Heart left ventricle (tissue), 16 donors: ENCODE measurements around the gene SSU72. TPM values are rescaled to one million over a fixed set of nuclear protein-coding genes. Genes with fewer than 3 reads are reported as not detected.
A peak's percentile ranks its signal among the peaks of the same experiment; 100 is the strongest.

Source experiments
- ATAC-seq, 4 donors: fragments of 200-7000 bp; cut with Tn5 transposase; one replicate each; pipeline ENCODE4 v1.9.1; 2020 to 2022; ENCODE audit warnings: moderate library complexity in 4 of 4, mild to moderate bottlenecking in 3 of 4, moderate number of reproducible peaks in 1 of 4
- DNase-seq, 5 donors: peaks; one replicate each; pipeline ENCODE4 v3.0.0-alpha.2; 2020
- H3K27ac ChIP-seq, 12 donors: fragments of 200-600 bp; sonication (generic) in 4 of 12; one replicate each; pipeline versions ENCODE4 v1.5.0 to v1.8.0; 2016 to 2022; ENCODE audit warnings: mild to moderate bottlenecking in 2 of 12
- H3K27me3 ChIP-seq, 9 donors: fragments of 200-600 bp; sonication (generic) in 2 of 9; one replicate each; pipeline versions ENCODE4 v1.5.1 to v1.8.0; 2016 to 2022; ENCODE audit warnings: mild to moderate bottlenecking in 3 of 9
- H3K36me3 ChIP-seq, 9 donors: fragments of 200-600 bp; sonication (generic) in 2 of 9; one replicate each; pipeline versions ENCODE4 v1.5.0 to v1.8.0; 2018 to 2022; ENCODE audit warnings: mild to moderate bottlenecking in 2 of 9
- H3K4me1 ChIP-seq, 12 donors: fragments of 200-600 bp; sonication (generic) in 4 of 12; one replicate each; pipeline versions ENCODE4 v1.5.0 to v1.8.0; 2016 to 2022; ENCODE audit warnings: mild to moderate bottlenecking in 3 of 12
- H3K4me3 ChIP-seq, 12 donors: fragments of 200-600 bp; sonication (generic) in 4 of 12; one replicate each; pipeline versions ENCODE4 v1.5.0 to v1.8.0; 2017 to 2022; ENCODE audit warnings: mild to moderate bottlenecking in 9 of 12, moderate library complexity in 4 of 12
- H3K9me3 ChIP-seq, 12 donors: fragments of 200-600 bp; sonication (generic) in 4 of 12; one replicate each; pipeline versions ENCODE4 v1.5.0 to v1.8.0; 2016 to 2022; ENCODE audit warnings: mild to moderate bottlenecking in 1 of 12
- POLR2A ChIP-seq, 2 donors: fragments of 450-650 bp; IDR thresholded peaks; one replicate each; pipeline ENCODE4 v1.6.1; 2017; ENCODE audit warnings: antibody characterized with exemption in 2 of 2, mild to moderate bottlenecking in 2 of 2, moderate library complexity in 2 of 2
- WGBS, 4 donors: extraction: QIAGEN DNeasy Blood & Tissue Kit in 2 of 4; methylation state at CpG; one replicate each; pipeline versions ENCODE4 v1.1.5 to v1.1.7; 2013 to 2018; 5-methylcytosine and 5-hydroxymethylcytosine counted together
- intact Hi-C, 10 donors: fragments of 100-400 bp; cut with DNase I; formaldehyde crosslinking; loops; one replicate each; pipeline versions ENCODE4 v1.11.1 to v1.14.2; 2022
- polyA plus RNA-seq, 2 donors: library from polyadenylated mRNA; stranded (reverse); fragments of 200-250 nt; gene quantifications; one replicate each; pipeline ENCODE4 v1.2.3, GENCODE V29; 2013
- total RNA-seq, 9 donors: library from RNA; depleted of rRNA in 2 of 9; stranded (reverse); fragments of >200 nt in 2 of 9; fragmentation: NEBNext Ultra II Directional in 3 of 9; extraction: Animal tissue kit (Norgen Biotek cat#: 25700) in 3 of 9; gene quantifications; one replicate each; pipeline versions ENCODE4 v1.1.0 to v1.2.4, GENCODE V29; 2016 to 2023
- TF ChIP-seq, protein P1 (sequence below), 12 donors: fragments of 200-600 bp; sonication (generic) in 4 of 12; IDR thresholded peaks; one replicate each; pipeline versions ENCODE4 v1.5.0 to v1.8.0; 2018 to 2022; ENCODE audit warnings: antibody characterized with exemption in 12 of 12, mild to moderate bottlenecking in 5 of 12
- donor health status: ischemic (EF 13 %, LVEDD 7.1; RV severe dilation, severe dysfunction).
- donor health status: healthy with polysubstance abuse.
- donor health status: DM: no; HTN: yes; CAD: no.
- donor health status: DM: no; HTN: no; CAD: no.
- donor health status: ischemic (EF 25% LVEDD 6.9; RV normal size, moderate dysfunction).
- donor health status: ischemic (EF 25% LVEDD 5.7; RV mildly dilated, moderate dysfunction).
- donor health status: healthy.
- donor health status: DM: yes; HTN: yes; CAD: no.
- donor health status: ischemic (EF 35%, LVEDD 5.7; RV mildly dilated, moderate dysfunction).
- donor health status: nonischemic (EF 11% LVEDD 7.7; RV severe dilation, severe dysfunction).
- donor health status: DM: yes; HTN: yes; CAD: no.
- donor health status: PGD.
- donor health status: ischemic (EF 29% LVEDD 5.4; RV normal size, mild dysfunction).
- donor health status: nonischemic (EF 23%, LVEDD 6.1; RV moderate dilation, normal function).

Gene SSU72
- total and polyA plus RNA-seq, 11 donors = 76.3 to 160 (median 111) TPM

DNA sequence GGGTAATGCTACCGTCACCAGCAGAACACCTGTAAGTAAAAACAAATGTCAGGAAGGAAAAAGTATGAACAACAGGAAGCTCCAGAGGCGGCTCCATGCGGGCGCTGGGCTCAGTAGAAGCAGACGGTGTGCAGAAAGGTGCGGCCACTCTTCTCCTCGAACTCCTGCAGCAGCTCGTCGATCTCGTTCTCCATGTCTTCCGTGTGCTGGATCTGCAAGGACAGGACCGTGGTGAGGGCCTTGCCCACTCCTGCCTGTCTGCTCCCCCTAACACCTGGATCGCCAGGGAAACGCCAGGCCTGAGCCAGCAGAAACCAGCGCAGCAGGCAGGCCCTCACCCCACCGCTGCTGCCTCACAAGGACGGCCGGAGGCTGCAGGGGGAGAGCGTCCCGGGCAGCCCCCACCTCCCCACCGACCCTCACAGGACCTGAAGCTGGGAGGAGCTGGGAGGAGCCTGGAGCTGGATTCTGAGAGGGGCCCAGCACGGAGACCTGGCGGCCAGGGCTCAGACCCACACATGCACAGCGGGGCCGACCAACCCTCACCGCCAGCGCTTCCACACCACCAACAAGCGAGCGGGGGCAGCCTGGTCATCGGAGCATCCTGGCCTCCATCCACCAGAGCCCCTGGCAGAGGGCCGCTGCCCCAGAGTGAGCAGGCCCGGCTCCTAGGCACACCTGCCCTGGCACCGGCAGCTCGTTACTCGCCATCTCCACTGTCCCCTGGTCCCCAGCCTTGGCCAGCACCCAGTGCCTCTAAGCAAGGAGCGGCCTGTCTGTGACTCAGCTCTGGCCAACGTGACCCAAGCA lies 32.5 kb downstream of the SSU72 start:
- 88 to 90% (median 89%) methylated on average over 33 to 37 of the region's 37 CpGs for WGBS, 4 donors
- intact Hi-C loops = no loop called here
- no peak overlapping the region for H3K4me3 ChIP-seq
- no peaks in the 10 kb centered on the region for H3K9me3 ChIP-seq
- peaks cover 0 to 38% (median 18%) of the 10 kb centered on the region in 9 donors for H3K36me3 ChIP-seq
- H3K4me1 ChIP-seq = peaks cover 0 to 55% (median 21%) of the 10 kb centered on the region in 12 donors
- DNase-seq = no peak
- no peaks in the 10 kb centered on the region for H3K27me3 ChIP-seq
- H3K27ac ChIP-seq = peak overlapping the region in 3 of 12 donors; percentile 68 to 91 (median 76)
- TF ChIP-seq POLR2A (IDR thresholded peaks at IDR 0.05) = no peak
- TF ChIP-seq, protein P1, sequence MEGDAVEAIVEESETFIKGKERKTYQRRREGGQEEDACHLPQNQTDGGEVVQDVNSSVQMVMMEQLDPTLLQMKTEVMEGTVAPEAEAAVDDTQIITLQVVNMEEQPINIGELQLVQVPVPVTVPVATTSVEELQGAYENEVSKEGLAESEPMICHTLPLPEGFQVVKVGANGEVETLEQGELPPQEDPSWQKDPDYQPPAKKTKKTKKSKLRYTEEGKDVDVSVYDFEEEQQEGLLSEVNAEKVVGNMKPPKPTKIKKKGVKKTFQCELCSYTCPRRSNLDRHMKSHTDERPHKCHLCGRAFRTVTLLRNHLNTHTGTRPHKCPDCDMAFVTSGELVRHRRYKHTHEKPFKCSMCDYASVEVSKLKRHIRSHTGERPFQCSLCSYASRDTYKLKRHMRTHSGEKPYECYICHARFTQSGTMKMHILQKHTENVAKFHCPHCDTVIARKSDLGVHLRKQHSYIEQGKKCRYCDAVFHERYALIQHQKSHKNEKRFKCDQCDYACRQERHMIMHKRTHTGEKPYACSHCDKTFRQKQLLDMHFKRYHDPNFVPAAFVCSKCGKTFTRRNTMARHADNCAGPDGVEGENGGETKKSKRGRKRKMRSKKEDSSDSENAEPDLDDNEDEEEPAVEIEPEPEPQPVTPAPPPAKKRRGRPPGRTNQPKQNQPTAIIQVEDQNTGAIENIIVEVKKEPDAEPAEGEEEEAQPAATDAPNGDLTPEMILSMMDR (IDR thresholded peaks at IDR 0.05) = no peak
- ATAC-seq = no peak

DNA sequence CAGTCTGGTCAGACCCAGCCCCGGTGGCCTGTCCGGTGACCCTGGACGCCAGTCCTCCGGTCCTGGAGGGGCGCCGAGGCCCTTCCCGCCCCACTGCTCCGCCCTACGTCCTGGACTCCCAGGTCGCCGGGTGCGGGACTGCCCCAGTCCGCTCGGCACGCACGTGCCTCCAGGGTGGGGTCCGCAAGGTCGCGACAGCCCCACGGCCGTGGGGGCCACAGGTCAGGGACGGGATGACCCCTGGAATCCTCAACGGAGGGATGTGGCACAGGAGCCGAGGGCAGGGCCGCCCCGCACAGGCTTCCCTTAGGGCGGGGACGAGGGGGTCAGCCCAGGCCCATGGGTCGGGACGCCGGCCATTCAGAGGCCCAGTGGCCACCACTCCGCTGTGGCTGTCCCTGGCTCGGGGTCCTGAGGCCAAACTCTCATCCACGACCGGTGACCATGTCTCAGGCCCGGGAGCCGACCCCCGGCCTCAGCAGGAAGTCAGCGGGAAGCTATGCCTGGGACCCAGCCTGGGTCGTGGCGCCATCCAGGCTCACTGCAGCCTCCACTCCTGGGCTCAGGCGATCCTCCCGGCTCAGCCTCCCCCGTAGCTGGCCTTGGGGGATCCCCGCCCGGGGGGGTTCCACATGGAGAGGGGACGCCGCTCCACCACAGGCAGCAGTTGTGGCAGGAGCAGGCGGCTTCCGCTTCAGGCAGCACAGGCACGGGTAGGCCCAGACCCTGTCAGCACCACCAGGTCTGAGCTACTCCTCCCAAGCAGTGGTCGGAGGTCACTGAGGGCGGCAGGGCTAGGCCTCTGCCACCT lies 33.6 kb downstream of the SSU72 start:
- no peaks in the 10 kb centered on the region for H3K9me3 ChIP-seq
- DNase-seq = no peak
- intact Hi-C loops = no loop called here
- peaks cover 0 to 63% (median 21%) of the 10 kb centered on the region in 12 donors for H3K4me1 ChIP-seq
- H3K27ac ChIP-seq = peak overlapping the region; percentile 16 to 87 (median 77)
- TF ChIP-seq, protein P1 (IDR thresholded peaks at IDR 0.05) = no peak
- no peak for TF ChIP-seq POLR2A (IDR thresholded peaks at IDR 0.05)
- no peaks in the 10 kb centered on the region for H3K27me3 ChIP-seq
- WGBS, 4 donors = 43 to 83% (median 51%) methylated on average over 15 to 53 of the region's 53 CpGs
- H3K36me3 ChIP-seq = peaks cover 0 to 32% (median 18%) of the 10 kb centered on the region in 9 donors
- ATAC-seq = peak in 3 of 4 donors; percentile 1 to 5 (median 4)
- peak overlapping the region; percentile 34 to 93 (median 58) for H3K4me3 ChIP-seq

DNA sequence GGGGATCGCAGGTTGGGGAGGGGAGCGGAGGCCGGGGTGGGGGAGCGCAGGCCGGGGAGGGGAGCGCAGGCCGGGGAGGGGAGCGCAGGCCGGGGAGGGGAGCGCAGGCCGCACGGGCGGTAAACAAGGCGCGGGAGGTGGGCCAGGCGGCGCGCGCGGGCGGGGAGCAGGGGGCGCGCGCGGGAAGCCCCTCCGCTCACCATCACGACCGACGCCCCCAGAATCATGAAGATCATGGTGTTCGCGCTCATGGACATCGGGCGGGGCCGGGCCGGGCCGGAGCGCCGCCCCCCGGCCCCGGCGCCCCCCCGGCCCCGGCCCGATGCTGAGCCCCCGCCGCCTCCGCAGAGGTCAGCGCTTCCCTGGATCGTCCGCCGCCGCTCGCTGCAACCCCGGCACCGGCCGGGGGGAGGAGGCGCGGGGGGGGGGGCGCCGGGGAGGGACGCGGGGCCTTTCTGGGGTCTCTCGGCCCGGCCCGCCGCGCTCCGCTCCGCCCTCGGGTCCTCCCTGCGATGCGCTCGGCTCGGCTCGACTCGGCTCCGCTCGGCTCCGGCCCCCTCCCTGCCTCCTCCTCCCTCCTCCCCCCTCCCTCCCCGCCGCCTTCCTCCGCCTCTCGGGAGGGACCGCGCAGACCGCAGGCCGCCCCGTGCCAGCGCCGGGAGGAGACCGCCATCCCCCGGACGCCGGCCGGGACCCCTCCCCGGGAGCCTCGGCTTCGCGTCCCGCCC lies 34.4 kb downstream of the SSU72 start, which contains the start of gene TMEM240:
Gene TMEM240 (minus strand): TSS at position 535 of the 728 bp plus-strand sequence. CDS start 278 bp downstream, at position 257.
- TF ChIP-seq, protein P1 (IDR thresholded peaks at IDR 0.05) = no peak
- TF ChIP-seq POLR2A (IDR thresholded peaks at IDR 0.05) = no peak
- ATAC-seq = peak; percentile 18 to 67 (median 58)
- Histone ChIP-seq H3K36me3 (peaks cover 0 to 30% (median 18%) of the 10 kb centered on the region in 9 donors), H3K27ac (peak within 1 kb of the TSS; percentile 16 to 87 (median 77)), H3K4me1 (peaks cover 0 to 55% (median 21%) of the 10 kb centered on the region in 12 donors), H3K27me3 (no peaks in the 10 kb centered on the region), H3K9me3 (no peaks in the 10 kb centered on the region), H3K4me3 (peak within 1 kb of the TSS; percentile 34 to 93 (median 58))
- intact Hi-C loops = no loop called here
- 0 to 2% (median 2%) methylated on average over 3 to 89 of the region's 100 CpGs for WGBS, 4 donors
- peak; percentile 86 to 90 (median 88) for DNase-seq
